Cardiac septum (tissue), 1 donor: ENCODE results near the gene ANKRD1. TPM values are rescaled to one million over a fixed set of nuclear protein-coding genes. Genes with fewer than 3 reads are reported as not detected.
"Not testable (repeated sequence)": the region's sequence is repeated elsewhere in the genome, so short reads cannot be mapped to it uniquely, and the experiment has no call there.

ENCODE experiments used
- DNase-seq: peaks from one replicate; pipeline ENCODE4 v3.0.0-alpha.2; 2020; ENCODE audit warnings: low spot score
- intact Hi-C: fragments of 100-400 bp; cut with DNase I; formaldehyde crosslinking; loops from one replicate; pipeline ENCODE4 v1.14.0; 2022
- total RNA-seq: library from RNA; stranded (reverse); fragmentation: NEBNext Ultra II Directional; extraction: Animal tissue kit (Norgen Biotek cat#: 25700); gene quantifications from one replicate; pipeline ENCODE4 v1.2.1, GENCODE V29; 2021
- donor health status: DM: no; HTN: no; CAD: no.

The ANKRD1 gene
- total RNA-seq, 1 donor from 2014 or later, result 8,251 TPM

GRCh38 chr10:90914992-90915765, 5.7 kb downstream of the ANKRD1 start:
- intact Hi-C loops, result no loop called here
- no peak for DNase-seq

GRCh38 chr10:90913774-90914420, 7.0 kb downstream of the ANKRD1 start:
- intact Hi-C loops, result no loop called here
- DNase-seq, result no peak

DNA sequence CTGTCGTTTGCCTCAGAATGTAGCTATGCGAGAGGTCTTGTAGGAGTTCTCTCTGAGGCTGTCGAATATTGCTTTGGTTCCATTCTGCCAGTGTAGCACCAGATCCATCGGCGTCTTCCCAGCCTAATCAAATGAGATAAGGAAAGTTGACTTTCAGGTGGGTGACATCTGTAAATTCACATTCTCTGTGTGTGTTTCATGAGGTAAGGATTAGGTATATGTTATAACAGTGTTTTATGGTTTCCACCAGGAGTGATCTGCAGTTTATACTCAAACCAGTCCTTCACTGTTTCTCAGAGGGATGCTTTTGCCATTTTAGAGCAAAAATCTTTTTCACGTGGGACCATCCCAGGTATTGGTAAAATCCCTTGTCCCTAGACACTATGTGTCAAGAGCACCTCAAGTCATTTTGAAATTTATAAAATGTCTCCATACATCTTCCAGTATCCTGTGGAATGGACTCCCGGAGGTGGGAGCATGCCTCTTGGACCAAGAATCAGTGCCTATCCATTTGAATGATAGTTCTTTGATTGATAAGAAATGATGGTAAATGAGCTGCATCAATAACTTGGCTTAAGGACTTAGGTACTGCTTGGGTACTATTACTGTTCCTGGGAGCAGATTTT, 7.9 kb downstream of the ANKRD1 start:
- no peak for DNase-seq
- intact Hi-C loops, result no loop called here

DNA sequence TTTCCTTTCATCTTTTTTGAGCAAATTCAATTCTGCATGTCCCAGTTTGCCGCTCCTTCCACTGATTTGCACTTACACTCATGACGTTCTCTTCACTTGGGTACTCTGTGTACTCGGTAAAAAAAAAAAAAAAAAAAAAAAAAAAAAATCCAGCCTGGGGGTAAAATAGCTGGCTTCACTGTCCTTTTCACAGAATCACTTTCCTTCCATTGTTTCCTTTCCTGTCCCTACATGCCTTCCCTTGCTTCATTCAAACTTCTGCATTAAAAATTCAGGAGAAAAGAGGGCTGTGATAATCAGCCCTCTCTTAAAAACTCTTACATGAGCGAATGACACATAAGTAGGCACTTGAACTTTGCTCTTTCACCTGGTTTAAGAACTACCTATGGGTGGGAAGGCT, 8.7 kb downstream of the ANKRD1 start:
- intact Hi-C loops, result no loop called here
- no peak for DNase-seq

GRCh38 chr10:90911133-90912051, 9.5 kb downstream of the ANKRD1 start:
- intact Hi-C loops, result no loop called here
- peak; percentile 77 for DNase-seq

DNA sequence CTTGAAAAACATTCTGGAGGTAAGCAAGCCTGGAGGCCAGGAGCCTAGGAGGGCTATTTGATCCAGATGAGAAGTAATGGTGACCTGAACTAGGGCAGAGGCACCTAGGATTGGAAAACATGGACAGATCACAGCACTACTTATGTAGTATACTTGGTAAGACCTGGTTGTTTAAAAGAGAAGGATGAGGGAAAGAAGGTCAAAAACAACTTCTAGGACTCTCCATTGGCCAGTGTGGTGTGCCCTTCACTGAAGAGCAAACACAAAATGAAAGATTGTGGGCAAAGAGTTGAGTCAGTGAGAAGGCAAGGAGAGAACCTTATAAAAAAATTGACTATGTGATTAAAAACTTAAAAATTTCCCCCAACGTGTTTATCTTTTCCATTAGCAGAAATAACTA, 14.3 kb downstream of the ANKRD1 start:
- intact Hi-C loops, result no loop called here
- no peak for DNase-seq

- no peak for DNase-seq
- intact Hi-C loops, result no loop called here
Observed at GRCh38 chr10:90905925-90906324, 15.0 kb downstream of the ANKRD1 start.

- DNase-seq, intact Hi-C loops: not testable (repeated sequence)
Observed at GRCh38 chr10:90896916-90897315, 24.0 kb downstream of the ANKRD1 start.

GRCh38 chr10:90893190-90893589, 27.7 kb downstream of the ANKRD1 start:
- DNase-seq, result no peak
- intact Hi-C loops, result no loop called here

DNA sequence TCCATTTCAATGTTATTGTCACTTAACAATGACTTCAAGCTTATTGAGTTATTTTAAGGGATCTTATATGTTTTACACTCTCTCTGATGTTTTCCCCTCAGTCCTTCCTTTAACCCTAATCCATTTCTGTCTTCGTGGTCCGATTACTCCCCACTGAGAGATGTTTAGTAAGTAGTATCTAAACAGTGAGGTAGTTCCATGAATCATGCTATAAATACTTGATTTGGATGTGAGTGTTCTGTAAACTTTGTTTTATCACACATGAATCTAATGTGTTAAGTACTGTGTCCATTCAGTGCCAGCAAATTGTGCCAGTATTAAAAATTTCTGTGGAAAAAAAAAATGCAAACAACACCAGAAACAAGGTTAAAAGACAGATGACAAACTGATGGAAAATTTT, 30.5 kb downstream of the ANKRD1 start:
- intact Hi-C loops, result no loop called here
- DNase-seq, result no peak

- intact Hi-C loops, result no loop called here
Observed at GRCh38 chr10:90889636-90890035, 31.3 kb downstream of the ANKRD1 start.

GRCh38 chr10:90888387-90888786, 32.5 kb downstream of the ANKRD1 start:
- intact Hi-C loops, result no loop called here

More at GRCh38 chr10:90889636-90890035, 31.3 kb downstream of the ANKRD1 start:
- DNase-seq, result no peak

GRCh38 chr10:90887555-90887954, 33.3 kb downstream of the ANKRD1 start:
- intact Hi-C loops, result no loop called here
- no peak for DNase-seq

More at GRCh38 chr10:90888387-90888786, 32.5 kb downstream of the ANKRD1 start:
- no peak for DNase-seq

DNA sequence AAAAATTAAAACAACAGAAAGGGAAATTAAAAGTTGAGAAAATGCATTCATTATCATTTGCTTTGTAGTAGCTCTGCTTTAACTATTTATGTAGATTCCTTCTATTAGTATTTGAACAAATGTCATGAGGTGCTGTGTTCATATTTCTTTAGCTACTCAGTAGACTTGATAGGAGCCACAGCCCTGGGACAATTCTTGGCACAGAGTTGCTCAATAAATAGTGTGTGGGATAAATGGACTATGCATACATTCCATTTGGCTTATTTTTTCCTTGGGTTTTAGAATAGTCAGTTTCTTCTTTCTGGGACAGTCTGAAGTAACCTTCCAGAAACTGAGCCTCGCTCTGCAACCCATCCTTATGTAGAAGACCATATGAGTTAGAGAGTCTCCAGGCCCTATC, 35.7 kb downstream of the ANKRD1 start:
- DNase-seq, result no peak
- intact Hi-C loops, result no loop called here

- intact Hi-C loops, result no loop called here
- no peak for DNase-seq
Observed at GRCh38 chr10:90884431-90884830, 36.5 kb downstream of the ANKRD1 start.

- DNase-seq, intact Hi-C loops: not testable (repeated sequence)
Observed at GRCh38 chr10:90880059-90880719, 40.7 kb downstream of the ANKRD1 start.

DNA sequence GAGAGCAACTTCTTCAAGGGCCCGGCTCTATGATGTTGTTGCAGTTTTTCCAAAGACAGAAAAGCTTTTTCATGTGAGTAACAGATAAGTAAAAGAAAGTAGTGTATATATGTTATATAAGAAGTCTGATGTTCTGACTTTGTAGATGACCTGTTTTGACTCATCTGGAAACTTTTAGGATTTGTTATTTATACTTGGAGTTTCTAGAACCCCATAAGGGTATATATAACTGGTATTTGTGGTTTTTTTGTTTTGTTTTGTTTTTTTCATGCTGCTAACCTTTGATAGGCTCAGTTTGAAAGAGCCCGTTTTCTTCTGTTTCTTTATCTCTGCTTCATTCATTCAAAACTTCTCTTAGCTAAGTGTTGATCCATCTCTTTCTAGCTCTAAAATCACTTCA, 41.8 kb downstream of the ANKRD1 start:
- intact Hi-C loops, result no loop called here

GRCh38 chr10:90872648-90873020, 48.3 kb downstream of the ANKRD1 start:
- no peak for DNase-seq
- intact Hi-C loops, result no loop called here

More for the DNA sequence above, 41.8 kb downstream of the ANKRD1 start:
- no peak for DNase-seq
